GM12872 (cell line): ENCODE results near the gene FOXO1.

Experiments
- CTCF ChIP-seq: IDR thresholded peaks from 3 replicates; pipeline ENCODE4 v1.5.1; 2011; ENCODE audit warnings: low read depth, mild to moderate bottlenecking, low read length, moderate library complexity; ENCODE audit not compliant: insufficient read depth

FOXO1 gene

DNA sequence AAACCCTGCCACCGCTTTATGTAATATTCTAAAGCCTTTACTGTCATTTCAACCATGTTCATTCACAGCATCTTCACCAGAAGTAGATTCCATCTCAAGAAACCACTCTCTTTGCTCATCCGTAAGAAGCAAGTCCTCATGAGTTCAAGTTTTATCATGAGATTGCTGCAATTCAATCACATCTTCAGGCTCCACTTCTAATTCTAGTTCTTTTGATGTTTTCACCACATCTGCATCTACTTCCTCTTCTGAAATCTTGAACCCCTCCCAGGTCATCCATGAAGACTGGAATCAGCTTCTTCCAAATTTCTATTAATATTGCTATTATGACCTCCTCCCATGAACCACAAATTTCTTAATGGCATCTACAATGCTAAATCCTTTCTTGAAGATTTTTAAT, 83.9 kb downstream of the FOXO1 start:
- TF ChIP-seq CTCF: no peak

DNA sequence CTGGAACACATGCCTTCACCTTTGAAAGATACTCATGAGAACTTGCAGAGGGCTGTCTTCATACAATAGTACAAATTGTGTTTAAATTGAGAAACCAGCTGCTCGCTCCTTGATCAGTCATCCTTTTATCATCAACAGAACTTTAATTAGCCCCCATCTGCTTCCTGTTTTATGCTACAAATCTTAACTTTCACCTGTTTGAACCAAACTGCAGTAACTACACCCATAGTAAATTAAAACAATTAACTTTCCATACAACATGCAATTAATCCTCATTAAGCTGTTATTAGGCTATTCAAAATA, 85.2 kb downstream of the FOXO1 start:
- no peak for TF ChIP-seq CTCF

- no peak for TF ChIP-seq CTCF
Measured at GRCh38 chr13:40580566-40581276, 85.7 kb downstream of the FOXO1 start.

- no peak for TF ChIP-seq CTCF
Measured at GRCh38 chr13:40579535-40579934, 86.9 kb downstream of the FOXO1 start.

DNA sequence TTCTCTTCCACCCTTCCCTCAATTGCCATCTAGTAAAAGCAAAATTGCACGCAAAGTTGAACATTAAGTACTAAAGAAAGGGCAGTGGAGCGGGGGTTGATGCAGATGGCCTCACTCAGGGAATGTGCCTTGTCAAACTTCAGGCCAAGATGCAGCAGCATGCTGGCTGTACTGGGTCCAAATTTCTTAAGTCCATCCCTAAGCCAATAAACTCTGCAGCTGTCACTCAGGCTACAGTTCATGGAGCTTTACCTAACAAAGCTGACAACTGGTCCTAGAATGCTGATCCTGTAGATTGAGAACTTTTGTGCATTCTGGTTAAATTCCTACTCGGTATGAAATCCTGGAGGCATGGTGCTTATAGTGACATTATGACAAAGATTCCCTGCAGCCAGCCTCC, 88.4 kb downstream of the FOXO1 start:
- TF ChIP-seq CTCF: no peak

DNA sequence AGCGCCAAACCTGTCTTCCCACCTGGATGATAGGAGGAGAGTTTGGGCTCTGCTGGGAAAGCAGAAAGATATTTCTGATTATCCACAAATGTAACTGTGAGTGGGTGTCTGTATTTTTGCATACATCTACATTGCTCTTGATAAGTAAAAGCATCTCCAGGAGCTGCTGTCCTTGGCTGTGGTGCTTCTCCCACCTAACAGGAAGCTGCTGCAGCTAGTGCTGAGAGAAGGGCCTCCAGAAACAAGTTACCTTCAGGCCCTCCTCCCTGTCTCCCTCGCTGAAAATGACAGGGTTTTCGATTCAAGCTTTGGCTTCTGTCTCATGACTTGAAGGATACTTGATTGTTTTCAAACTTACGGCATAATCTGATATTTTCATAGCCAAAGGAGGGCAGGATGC, 90.1 kb downstream of the FOXO1 start:
- no peak for TF ChIP-seq CTCF

DNA sequence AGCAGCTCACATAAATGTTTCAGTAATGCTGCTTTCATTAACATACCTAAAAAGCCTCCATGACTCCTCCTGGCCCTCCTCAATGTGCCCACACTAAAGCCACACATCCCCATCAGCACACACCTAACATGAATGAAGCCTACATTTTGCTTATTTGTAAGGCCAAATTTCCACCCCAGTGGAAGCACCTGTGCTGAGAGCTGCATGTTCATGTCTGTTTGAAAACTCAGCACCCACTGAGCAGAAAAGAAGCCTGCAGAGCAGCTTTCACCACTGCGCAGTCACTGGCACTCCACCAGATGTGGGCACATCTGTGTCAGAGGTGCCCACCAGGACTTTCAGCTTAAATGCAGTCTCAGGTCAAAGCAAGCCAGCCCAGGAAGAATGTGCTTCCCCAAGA, 93.5 kb downstream of the FOXO1 start:
- no peak for TF ChIP-seq CTCF
